NCI-H748 (cell line): ENCODE measurements around the gene SPRR2B.
"Not testable (repeated sequence)": the region's sequence is repeated elsewhere in the genome, so short reads cannot be mapped to it uniquely, and the experiment has no call there.

ENCODE experiments used
- DNase-seq: peaks from one replicate; lab custom pipeline; 2025; ENCODE audit not compliant: unreplicated experiment; lab: John Stamatoyannopoulos, UW

SPRR2B gene

GRCh38 chr1:153035211-153035610 lies 36.2 kb downstream of the SPRR2B start:
- DNase-seq, result no peak

- no peak for DNase-seq
Measured at GRCh38 chr1:153032677-153033308, 38.6 kb downstream of the SPRR2B start.

- no peak for DNase-seq
Measured at GRCh38 chr1:153032073-153032472, 39.3 kb downstream of the SPRR2B start.

GRCh38 chr1:153030895-153031294 lies 40.5 kb downstream of the SPRR2B start, which contains the start of gene SPRR1B:
Gene SPRR1B (plus strand): TSS chr1:153031203. CDS start chr1:153032346, 1,143 bp downstream.
- no peak for DNase-seq

- no peak for DNase-seq
Measured at GRCh38 chr1:153028766-153029165, 42.6 kb downstream of the SPRR2B start.

- no peak for DNase-seq
Measured at GRCh38 chr1:153025797-153026196, 45.6 kb downstream of the SPRR2B start.

GRCh38 chr1:153024413-153024812 lies 47.0 kb downstream of the SPRR2B start:
- DNase-seq, result no peak

- no peak for DNase-seq
Measured at GRCh38 chr1:153023109-153023508, 48.3 kb downstream of the SPRR2B start.

- DNase-seq, result not testable (repeated sequence)
Measured at GRCh38 chr1:153022340-153022739, 49.1 kb downstream of the SPRR2B start.

- not testable (repeated sequence) for DNase-seq
Measured at GRCh38 chr1:153021829-153022228, 49.6 kb downstream of the SPRR2B start.
